Ishikawa (cell line): ENCODE data around the gene TFAP2A.

Source experiments
- CEBPB ChIP-seq: IDR thresholded peaks from 2 replicates; pipeline ENCODE4 v1.6.1; 2012
- EP300 ChIP-seq: IDR thresholded peaks from 2 replicates; pipeline ENCODE4 v1.6.1; 2012; ENCODE audit warnings: borderline replicate concordance
- RAD21 ChIP-seq: IDR thresholded peaks from 2 replicates; pipeline ENCODE4 v1.6.1; 2012; ENCODE audit warnings: low read depth
- REST ChIP-seq: IDR thresholded peaks from 2 replicates; pipeline ENCODE4 v1.6.1; 2012; ENCODE audit warnings: low read depth, mild to moderate bottlenecking
- TAF1 ChIP-seq: IDR thresholded peaks from 2 replicates; pipeline ENCODE4 v1.6.1; 2012; ENCODE audit warnings: low read depth, mild to moderate bottlenecking
- ZBTB7A ChIP-seq: IDR thresholded peaks from 2 replicates; pipeline ENCODE4 v1.6.1; 2012; ENCODE audit warnings: low read depth

- TF ChIP-seq CEBPB: no peak
- no peak for TF ChIP-seq EP300
- no peak for TF ChIP-seq REST
- no peak for TF ChIP-seq TAF1
- no peak for TF ChIP-seq ZBTB7A
- no peak for TF ChIP-seq RAD21
These were observed 27.9 kb downstream of the TFAP2A start for GRCh38 chr6:10386756-10387654.
